ENCODE results near the gene ARHGDIB. TPM values are rescaled to one million over a fixed set of nuclear protein-coding genes. Genes with fewer than 3 reads are reported as not detected.

ARHGDIB gene
- total RNA-seq, 1 experiment from 2014 or later = 1.6 TPM

DNA sequence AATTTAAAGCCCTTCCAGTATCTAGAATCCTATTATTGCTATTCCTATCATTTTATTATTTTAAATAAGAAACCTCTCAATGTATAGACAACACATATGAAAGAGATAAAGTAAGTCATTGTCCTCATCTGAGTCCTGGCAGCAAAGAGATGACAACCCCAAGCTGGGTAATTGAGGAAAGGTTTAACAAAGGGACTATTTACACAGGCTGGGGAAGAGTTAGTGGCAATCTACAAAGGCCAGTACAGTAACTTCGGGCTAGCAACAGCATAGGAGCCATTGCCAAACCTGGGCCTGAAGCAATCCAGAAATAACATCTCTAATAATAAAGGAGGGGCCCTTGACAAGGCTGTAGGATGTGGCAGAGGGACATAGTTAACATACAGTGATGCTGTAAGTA, 22.6 kb upstream of the ARHGDIB start:
- no peaks in the 10 kb centered on the region for H3K9me3 Mint-ChIP-seq
- DNase-seq (ENCODE audit: low spot score) (no peak), ATAC-seq (no peak)
- ChIA-PET CTCF (no interaction called here), POLR2A (interaction anchor here (0.6 to 0.7 kb wide), 2 partner anchors 215 to 343 kb away, joined by 4 to 6 read pairs; no protein-coding TSS in a partner anchor)
- no peaks in the 10 kb centered on the region for H3K27me3 Mint-ChIP-seq (ENCODE audit: low read depth)
- H3K4me1 Mint-ChIP-seq = 0 out of 2 replicates have a peak, but pooled peaks cover 2% of the 10 kb centered on the region
- no peak for TF ChIP-seq ESRRA (CRISPR knock-in tag; IDR thresholded peaks at IDR 0.05; ENCODE audit: borderline replicate concordance)
- no peak for TF ChIP-seq ZNF232 (CRISPR knock-in tag; IDR thresholded peaks at IDR 0.05)
- no peak for TF ChIP-seq ZNF263 (CRISPR knock-in tag; IDR thresholded peaks at IDR 0.05; ENCODE audit: low read depth)
- TF ChIP-seq NR2C2 (CRISPR knock-in tag; IDR thresholded peaks at IDR 0.05) = no peak
- no peak for TF ChIP-seq ELF4 (CRISPR knock-in tag; IDR thresholded peaks at IDR 0.05; ENCODE audit: low read depth)
- TF ChIP-seq JAZF1 (CRISPR knock-in tag; IDR thresholded peaks at IDR 0.05) = no peak
- TF ChIP-seq RELA (CRISPR knock-in tag; IDR thresholded peaks at IDR 0.05; ENCODE audit: borderline replicate concordance) = no peak
- no peak for TF ChIP-seq ZNF121 (CRISPR knock-in tag; IDR thresholded peaks at IDR 0.05)
- no peak for TF ChIP-seq GABPB1 (CRISPR knock-in tag; IDR thresholded peaks at IDR 0.05)
- TF ChIP-seq, protein P1, sequence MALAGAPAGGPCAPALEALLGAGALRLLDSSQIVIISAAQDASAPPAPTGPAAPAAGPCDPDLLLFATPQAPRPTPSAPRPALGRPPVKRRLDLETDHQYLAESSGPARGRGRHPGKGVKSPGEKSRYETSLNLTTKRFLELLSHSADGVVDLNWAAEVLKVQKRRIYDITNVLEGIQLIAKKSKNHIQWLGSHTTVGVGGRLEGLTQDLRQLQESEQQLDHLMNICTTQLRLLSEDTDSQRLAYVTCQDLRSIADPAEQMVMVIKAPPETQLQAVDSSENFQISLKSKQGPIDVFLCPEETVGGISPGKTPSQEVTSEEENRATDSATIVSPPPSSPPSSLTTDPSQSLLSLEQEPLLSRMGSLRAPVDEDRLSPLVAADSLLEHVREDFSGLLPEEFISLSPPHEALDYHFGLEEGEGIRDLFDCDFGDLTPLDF (CRISPR knock-in tag; IDR thresholded peaks at IDR 0.05) = no peak
- TF ChIP-seq GTF2I (CRISPR knock-in tag; conservative IDR thresholded peaks at IDR 0.05) = no peak
- no peaks in the 10 kb centered on the region for H3K36me3 Mint-ChIP-seq
- no peak overlapping the region for H3K27ac Mint-ChIP-seq
- H3K4me3 Mint-ChIP-seq = no peak overlapping the region

DNA sequence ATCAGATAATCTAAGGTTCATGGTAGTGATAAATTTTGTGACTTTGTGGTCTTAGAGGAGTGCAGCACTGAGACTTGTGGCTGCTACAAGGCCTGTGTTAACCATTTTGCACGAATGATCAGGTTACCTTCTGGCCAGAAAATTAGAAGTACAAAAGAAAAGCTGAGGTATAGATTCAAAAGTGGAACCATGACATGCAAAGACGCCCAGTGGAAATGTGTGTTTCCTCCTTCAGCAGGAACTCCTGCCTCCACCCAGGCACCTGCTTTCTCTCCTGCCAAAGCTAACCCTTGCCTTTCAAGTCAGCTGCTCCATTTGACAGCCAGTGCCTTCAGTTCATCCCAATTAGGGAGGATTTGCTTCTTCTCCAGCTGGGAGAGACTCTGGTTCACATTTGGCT, 21.6 kb upstream of the ARHGDIB start:
- TF ChIP-seq ZBTB21 (CRISPR knock-in tag; IDR thresholded peaks at IDR 0.05; ENCODE audit: borderline replicate concordance) (no peak), EMX1 (CRISPR knock-in tag; IDR thresholded peaks at IDR 0.05) (no peak), JUN (CRISPR knock-in tag; IDR thresholded peaks at IDR 0.05) (no peak), ZNF219 (CRISPR knock-in tag; IDR thresholded peaks at IDR 0.05; ENCODE audit: borderline replicate concordance) (no peak)
- TF ChIP-seq, protein P2, sequence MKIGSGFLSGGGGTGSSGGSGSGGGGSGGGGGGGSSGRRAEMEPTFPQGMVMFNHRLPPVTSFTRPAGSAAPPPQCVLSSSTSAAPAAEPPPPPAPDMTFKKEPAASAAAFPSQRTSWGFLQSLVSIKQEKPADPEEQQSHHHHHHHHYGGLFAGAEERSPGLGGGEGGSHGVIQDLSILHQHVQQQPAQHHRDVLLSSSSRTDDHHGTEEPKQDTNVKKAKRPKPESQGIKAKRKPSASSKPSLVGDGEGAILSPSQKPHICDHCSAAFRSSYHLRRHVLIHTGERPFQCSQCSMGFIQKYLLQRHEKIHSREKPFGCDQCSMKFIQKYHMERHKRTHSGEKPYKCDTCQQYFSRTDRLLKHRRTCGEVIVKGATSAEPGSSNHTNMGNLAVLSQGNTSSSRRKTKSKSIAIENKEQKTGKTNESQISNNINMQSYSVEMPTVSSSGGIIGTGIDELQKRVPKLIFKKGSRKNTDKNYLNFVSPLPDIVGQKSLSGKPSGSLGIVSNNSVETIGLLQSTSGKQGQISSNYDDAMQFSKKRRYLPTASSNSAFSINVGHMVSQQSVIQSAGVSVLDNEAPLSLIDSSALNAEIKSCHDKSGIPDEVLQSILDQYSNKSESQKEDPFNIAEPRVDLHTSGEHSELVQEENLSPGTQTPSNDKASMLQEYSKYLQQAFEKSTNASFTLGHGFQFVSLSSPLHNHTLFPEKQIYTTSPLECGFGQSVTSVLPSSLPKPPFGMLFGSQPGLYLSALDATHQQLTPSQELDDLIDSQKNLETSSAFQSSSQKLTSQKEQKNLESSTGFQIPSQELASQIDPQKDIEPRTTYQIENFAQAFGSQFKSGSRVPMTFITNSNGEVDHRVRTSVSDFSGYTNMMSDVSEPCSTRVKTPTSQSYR (CRISPR knock-in tag; IDR thresholded peaks at IDR 0.05) = no peak
- TF ChIP-seq, protein P3, sequence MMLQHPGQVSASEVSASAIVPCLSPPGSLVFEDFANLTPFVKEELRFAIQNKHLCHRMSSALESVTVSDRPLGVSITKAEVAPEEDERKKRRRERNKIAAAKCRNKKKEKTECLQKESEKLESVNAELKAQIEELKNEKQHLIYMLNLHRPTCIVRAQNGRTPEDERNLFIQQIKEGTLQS (CRISPR knock-in tag; conservative IDR thresholded peaks at IDR 0.05) = no peak
- POLR2A ChIA-PET = no interaction called here
- Mint-ChIP-seq H3K27me3 (ENCODE audit: low read depth) (no peaks in the 10 kb centered on the region), H3K27ac (no peak overlapping the region), H3K4me3 (no peak overlapping the region), H3K9me3 (no peaks in the 10 kb centered on the region), H3K4me1 (0 out of 2 replicates have a peak, but pooled peaks cover 2% of the 10 kb centered on the region), H3K36me3 (no peaks in the 10 kb centered on the region)
- no peak for DNase-seq (ENCODE audit: low spot score)
- no peak for ATAC-seq
- CTCF ChIA-PET = interaction anchor here (1.0 kb wide), 1 partner anchor 47 kb away, joined by 3 read pairs; no protein-coding TSS in a partner anchor

DNA sequence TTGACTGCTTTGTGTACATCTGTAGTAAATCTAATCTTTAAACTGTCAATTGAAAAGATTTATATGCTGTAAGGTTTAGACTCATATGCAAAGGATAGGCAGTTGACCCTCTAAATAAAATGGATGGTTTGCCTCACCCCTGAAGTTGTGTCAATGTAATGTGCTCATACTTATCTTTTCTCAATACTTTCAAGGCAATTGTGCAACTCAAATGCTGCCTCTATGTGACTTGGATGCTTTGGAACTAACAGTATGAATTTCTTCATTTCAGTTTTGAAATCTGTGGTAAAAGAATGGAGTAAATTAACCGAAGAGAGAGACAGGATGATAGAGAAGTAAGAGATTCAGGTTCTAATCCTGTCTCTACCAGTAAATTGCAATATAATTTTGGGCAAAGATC, 21.2 kb upstream of the ARHGDIB start:
- no peaks in the 10 kb centered on the region for H3K36me3 Mint-ChIP-seq
- DNase-seq (ENCODE audit: low spot score) (no peak), ATAC-seq (no peak)
- ChIA-PET POLR2A (interaction anchor here (0.6 kb wide), 1 partner anchor 69 kb away, joined by 3 read pairs; no protein-coding TSS in a partner anchor), CTCF (no interaction called here)
- no peak overlapping the region for H3K27ac Mint-ChIP-seq
- 0 out of 2 replicates have a peak, but pooled peaks cover 2% of the 10 kb centered on the region for H3K4me1 Mint-ChIP-seq
- H3K27me3 Mint-ChIP-seq (ENCODE audit: low read depth) = no peaks in the 10 kb centered on the region
- no peaks in the 10 kb centered on the region for H3K9me3 Mint-ChIP-seq
- H3K4me3 Mint-ChIP-seq = no peak overlapping the region
- TF ChIP-seq, protein P4, sequence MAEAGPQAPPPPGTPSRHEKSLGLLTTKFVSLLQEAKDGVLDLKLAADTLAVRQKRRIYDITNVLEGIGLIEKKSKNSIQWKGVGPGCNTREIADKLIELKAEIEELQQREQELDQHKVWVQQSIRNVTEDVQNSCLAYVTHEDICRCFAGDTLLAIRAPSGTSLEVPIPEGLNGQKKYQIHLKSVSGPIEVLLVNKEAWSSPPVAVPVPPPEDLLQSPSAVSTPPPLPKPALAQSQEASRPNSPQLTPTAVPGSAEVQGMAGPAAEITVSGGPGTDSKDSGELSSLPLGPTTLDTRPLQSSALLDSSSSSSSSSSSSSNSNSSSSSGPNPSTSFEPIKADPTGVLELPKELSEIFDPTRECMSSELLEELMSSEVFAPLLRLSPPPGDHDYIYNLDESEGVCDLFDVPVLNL (CRISPR knock-in tag; IDR thresholded peaks at IDR 0.05; ENCODE audit: borderline replicate concordance, low read depth) = no peak
- TF ChIP-seq NR2C2 (CRISPR knock-in tag; IDR thresholded peaks at IDR 0.05) (no peak), GABPB1 (CRISPR knock-in tag; IDR thresholded peaks at IDR 0.05) (no peak), FOXK1 (CRISPR knock-in tag; IDR thresholded peaks at IDR 0.05) (no peak)
- TF ChIP-seq, protein P5, sequence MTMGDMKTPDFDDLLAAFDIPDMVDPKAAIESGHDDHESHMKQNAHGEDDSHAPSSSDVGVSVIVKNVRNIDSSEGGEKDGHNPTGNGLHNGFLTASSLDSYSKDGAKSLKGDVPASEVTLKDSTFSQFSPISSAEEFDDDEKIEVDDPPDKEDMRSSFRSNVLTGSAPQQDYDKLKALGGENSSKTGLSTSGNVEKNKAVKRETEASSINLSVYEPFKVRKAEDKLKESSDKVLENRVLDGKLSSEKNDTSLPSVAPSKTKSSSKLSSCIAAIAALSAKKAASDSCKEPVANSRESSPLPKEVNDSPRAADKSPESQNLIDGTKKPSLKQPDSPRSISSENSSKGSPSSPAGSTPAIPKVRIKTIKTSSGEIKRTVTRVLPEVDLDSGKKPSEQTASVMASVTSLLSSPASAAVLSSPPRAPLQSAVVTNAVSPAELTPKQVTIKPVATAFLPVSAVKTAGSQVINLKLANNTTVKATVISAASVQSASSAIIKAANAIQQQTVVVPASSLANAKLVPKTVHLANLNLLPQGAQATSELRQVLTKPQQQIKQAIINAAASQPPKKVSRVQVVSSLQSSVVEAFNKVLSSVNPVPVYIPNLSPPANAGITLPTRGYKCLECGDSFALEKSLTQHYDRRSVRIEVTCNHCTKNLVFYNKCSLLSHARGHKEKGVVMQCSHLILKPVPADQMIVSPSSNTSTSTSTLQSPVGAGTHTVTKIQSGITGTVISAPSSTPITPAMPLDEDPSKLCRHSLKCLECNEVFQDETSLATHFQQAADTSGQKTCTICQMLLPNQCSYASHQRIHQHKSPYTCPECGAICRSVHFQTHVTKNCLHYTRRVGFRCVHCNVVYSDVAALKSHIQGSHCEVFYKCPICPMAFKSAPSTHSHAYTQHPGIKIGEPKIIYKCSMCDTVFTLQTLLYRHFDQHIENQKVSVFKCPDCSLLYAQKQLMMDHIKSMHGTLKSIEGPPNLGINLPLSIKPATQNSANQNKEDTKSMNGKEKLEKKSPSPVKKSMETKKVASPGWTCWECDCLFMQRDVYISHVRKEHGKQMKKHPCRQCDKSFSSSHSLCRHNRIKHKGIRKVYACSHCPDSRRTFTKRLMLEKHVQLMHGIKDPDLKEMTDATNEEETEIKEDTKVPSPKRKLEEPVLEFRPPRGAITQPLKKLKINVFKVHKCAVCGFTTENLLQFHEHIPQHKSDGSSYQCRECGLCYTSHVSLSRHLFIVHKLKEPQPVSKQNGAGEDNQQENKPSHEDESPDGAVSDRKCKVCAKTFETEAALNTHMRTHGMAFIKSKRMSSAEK (CRISPR knock-in tag; IDR thresholded peaks at IDR 0.05; ENCODE audit: borderline replicate concordance) = no peak
- TF ChIP-seq, protein P6, sequence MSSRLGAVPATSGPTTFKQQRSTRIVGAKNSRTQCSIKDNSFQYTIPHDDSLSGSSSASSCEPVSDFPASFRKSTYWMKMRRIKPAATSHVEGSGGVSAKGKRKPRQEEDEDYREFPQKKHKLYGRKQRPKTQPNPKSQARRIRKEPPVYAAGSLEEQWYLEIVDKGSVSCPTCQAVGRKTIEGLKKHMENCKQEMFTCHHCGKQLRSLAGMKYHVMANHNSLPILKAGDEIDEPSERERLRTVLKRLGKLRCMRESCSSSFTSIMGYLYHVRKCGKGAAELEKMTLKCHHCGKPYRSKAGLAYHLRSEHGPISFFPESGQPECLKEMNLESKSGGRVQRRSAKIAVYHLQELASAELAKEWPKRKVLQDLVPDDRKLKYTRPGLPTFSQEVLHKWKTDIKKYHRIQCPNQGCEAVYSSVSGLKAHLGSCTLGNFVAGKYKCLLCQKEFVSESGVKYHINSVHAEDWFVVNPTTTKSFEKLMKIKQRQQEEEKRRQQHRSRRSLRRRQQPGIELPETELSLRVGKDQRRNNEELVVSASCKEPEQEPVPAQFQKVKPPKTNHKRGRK (CRISPR knock-in tag; IDR thresholded peaks at IDR 0.05; ENCODE audit: borderline replicate concordance) = no peak

Data from WTC11 (cell line).